ENCODE measurements around the gene NOP10.
"Not testable (repeated sequence)": the region's sequence is repeated elsewhere in the genome, so short reads cannot be mapped to it uniquely, and the experiment has no call there.

- not testable (repeated sequence) for TF ChIP-seq CTCF (IDR thresholded peaks at IDR 0.05); HMGXB4 (CRISPR knock-in tag; IDR thresholded peaks at IDR 0.05; ENCODE audit: borderline replicate concordance); USF2 (IDR thresholded peaks at IDR 0.05); POLR2AphosphoS2 (conservative IDR thresholded peaks at IDR 0.05; ENCODE audit: low read length)
Observed at GRCh38 chr15:34380491-34380890, 37.6 kb upstream of the NOP10 start.

Measured in A549 (cell line).